ENCODE data around the gene PIM3.

DNA sequence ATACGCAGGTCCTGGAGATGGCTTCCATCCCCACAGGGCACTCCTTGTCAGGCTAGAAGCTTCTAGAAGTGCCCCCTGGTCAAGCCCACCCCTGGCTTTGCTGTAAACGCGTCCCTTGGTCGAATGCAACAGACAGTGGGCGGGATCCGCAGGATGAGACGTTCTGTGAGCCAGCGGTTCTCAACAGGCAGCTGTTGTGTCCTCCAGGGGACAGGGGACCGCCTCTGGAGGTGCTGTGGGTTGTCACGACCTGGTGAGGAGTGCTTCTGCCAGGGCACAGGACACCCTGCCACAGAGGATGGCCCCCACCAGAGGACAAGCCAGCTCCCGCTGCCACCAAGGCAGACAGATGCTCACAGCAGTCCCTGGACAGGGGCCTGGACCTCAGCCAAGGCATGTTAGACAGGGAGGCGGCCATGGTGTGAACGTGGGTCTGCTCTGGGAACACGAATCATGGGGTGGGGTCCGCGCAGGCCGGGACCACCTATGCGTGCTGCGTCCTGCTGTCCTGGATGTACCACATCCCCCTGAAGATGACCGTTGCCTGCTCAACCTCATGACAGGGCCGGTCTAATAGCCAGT lies 30.5 kb upstream of the PIM3 start:
- TF ChIP-seq, protein P1, sequence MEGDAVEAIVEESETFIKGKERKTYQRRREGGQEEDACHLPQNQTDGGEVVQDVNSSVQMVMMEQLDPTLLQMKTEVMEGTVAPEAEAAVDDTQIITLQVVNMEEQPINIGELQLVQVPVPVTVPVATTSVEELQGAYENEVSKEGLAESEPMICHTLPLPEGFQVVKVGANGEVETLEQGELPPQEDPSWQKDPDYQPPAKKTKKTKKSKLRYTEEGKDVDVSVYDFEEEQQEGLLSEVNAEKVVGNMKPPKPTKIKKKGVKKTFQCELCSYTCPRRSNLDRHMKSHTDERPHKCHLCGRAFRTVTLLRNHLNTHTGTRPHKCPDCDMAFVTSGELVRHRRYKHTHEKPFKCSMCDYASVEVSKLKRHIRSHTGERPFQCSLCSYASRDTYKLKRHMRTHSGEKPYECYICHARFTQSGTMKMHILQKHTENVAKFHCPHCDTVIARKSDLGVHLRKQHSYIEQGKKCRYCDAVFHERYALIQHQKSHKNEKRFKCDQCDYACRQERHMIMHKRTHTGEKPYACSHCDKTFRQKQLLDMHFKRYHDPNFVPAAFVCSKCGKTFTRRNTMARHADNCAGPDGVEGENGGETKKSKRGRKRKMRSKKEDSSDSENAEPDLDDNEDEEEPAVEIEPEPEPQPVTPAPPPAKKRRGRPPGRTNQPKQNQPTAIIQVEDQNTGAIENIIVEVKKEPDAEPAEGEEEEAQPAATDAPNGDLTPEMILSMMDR (IDR thresholded peaks at IDR 0.05; ENCODE audit: insufficient read depth, low read length, poor library complexity, severe bottlenecking) = no peak
- no peak for TF ChIP-seq EZH2phosphoT487 (conservative IDR thresholded peaks at IDR 0.05; ENCODE audit: low read length)

All from SU-DHL-6 (cell line).